Measurements from ENCODE around the gene KLK14.

Gene KLK14

GRCh38 chr19:51107406-51108065, 24.8 kb upstream of the KLK14 start:
- DNase-seq: peak; percentile 34

GRCh38 chr19:51103926-51104341, 21.2 kb upstream of the KLK14 start:
- no peak for DNase-seq

- no peak for DNase-seq
Measured at GRCh38 chr19:51102991-51103390, 20.3 kb upstream of the KLK14 start.

- DNase-seq: no peak
Measured at GRCh38 chr19:51101171-51101865, 18.6 kb upstream of the KLK14 start.

GRCh38 chr19:51100601-51101000, 17.9 kb upstream of the KLK14 start:
- DNase-seq: no peak

GRCh38 chr19:51099047-51099382, 16.3 kb upstream of the KLK14 start:
- no peak for DNase-seq

GRCh38 chr19:51098365-51099046, 15.8 kb upstream of the KLK14 start:
- DNase-seq: peak; percentile 15

- no peak for DNase-seq
Measured at GRCh38 chr19:51097796-51098195, 15.1 kb upstream of the KLK14 start.

GRCh38 chr19:51097166-51097738, 14.6 kb upstream of the KLK14 start:
- DNase-seq: peak; percentile 71

- no peak for DNase-seq
Measured at GRCh38 chr19:51096473-51097165, 13.9 kb upstream of the KLK14 start.

GRCh38 chr19:51094696-51095279, 12.1 kb upstream of the KLK14 start:
- DNase-seq: no peak

GRCh38 chr19:51093510-51094345, 11.0 kb upstream of the KLK14 start:
- no peak for DNase-seq

- DNase-seq: no peak
Measured at GRCh38 chr19:51093101-51093500, 10.4 kb upstream of the KLK14 start.

GRCh38 chr19:51091895-51092873, 9.5 kb upstream of the KLK14 start:
- no peak for DNase-seq

GRCh38 chr19:51091126-51091525, 8.4 kb upstream of the KLK14 start:
- no peak for DNase-seq

- no peak for DNase-seq
Measured at GRCh38 chr19:51090471-51090870, 7.8 kb upstream of the KLK14 start.

GRCh38 chr19:51089786-51090185, 7.1 kb upstream of the KLK14 start:
- DNase-seq: no peak

GRCh38 chr19:51086153-51086850, 3.6 kb upstream of the KLK14 start:
- DNase-seq: no peak

GRCh38 chr19:51084505-51084904, 1.8 kb upstream of the KLK14 start:
- no peak for DNase-seq

GRCh38 chr19:51083783-51084182, 1.1 kb upstream of the KLK14 start:
- DNase-seq: no peak
